ENCODE results near the gene ROBO1. TPM values are rescaled to one million over a fixed set of nuclear protein-coding genes. Genes with fewer than 3 reads are reported as not detected.
A peak's percentile ranks its signal among the peaks of the same experiment; 100 is the strongest.

ROBO1 gene
- total RNA-seq, 1 donor from 2014 or later = 250 TPM

DNA sequence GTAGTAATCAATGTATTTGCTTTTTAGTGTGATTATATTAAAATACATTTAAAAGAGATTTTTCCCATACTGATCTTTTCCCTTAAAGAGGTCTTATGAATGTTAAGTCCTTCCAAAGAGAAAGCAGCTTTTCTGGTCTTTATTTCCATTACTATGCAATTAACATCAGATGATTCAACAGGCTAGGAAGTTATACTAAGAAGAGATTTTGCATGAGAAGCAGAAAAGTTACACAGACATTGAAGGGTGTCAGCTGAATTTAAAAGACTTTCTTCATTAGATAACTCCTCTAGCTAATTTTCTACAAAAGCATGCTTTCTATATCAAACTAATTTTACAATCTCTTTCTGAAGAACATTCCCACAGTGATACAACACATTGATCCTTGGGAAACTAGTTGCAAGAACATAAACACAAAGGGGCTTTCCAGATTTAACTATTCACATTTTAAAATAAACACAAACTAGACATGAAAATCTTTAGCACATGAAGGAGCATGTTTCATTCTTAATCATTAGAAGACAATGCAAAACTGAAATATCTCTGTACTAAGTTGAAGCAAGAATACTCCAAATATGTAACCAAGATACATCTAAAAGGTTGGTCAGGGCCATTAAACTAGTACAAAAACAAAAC, 965.8 kb downstream of the ROBO1 start:
- Mint-ChIP-seq H3K4me1 (ENCODE audit: unreplicated experiment) (peaks cover 33% of the 10 kb centered on the region), H3K9me3 (ENCODE audit: unreplicated experiment) (no peaks in the 10 kb centered on the region), H3K4me3 (ENCODE audit: unreplicated experiment) (no peak overlapping the region), H3K36me3 (ENCODE audit: low read depth, unreplicated experiment) (no peaks in the 10 kb centered on the region), H3K27ac (ENCODE audit: unreplicated experiment) (peak overlapping the region; percentile 44), H3K27me3 (ENCODE audit: unreplicated experiment) (peaks cover 3% of the 10 kb centered on the region)
- TF ChIP-seq, protein P1, sequence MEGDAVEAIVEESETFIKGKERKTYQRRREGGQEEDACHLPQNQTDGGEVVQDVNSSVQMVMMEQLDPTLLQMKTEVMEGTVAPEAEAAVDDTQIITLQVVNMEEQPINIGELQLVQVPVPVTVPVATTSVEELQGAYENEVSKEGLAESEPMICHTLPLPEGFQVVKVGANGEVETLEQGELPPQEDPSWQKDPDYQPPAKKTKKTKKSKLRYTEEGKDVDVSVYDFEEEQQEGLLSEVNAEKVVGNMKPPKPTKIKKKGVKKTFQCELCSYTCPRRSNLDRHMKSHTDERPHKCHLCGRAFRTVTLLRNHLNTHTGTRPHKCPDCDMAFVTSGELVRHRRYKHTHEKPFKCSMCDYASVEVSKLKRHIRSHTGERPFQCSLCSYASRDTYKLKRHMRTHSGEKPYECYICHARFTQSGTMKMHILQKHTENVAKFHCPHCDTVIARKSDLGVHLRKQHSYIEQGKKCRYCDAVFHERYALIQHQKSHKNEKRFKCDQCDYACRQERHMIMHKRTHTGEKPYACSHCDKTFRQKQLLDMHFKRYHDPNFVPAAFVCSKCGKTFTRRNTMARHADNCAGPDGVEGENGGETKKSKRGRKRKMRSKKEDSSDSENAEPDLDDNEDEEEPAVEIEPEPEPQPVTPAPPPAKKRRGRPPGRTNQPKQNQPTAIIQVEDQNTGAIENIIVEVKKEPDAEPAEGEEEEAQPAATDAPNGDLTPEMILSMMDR (IDR thresholded peaks at IDR 0.05; ENCODE audit: unreplicated experiment) = no peak
- no peak for DNase-seq (ENCODE audit: low spot score)

DNA sequence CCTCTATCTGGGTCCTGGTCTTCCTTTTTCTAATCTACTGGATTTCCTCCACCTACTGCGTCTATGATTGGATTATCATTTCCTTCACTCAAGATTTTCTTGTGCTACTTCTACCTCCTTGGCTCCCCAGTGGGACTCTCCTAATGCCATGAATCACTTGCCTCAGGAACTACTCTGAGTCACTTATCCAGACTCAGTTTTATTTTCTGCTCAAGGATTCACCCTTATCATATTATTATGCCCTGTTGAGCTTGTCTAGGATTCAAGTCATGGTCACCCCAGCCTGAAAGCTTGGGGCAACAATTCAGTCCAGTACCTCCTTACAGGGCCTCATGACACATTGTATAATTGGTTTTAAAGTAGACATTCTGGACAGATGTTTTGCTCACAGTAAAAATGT, 968.1 kb downstream of the ROBO1 start:
- Mint-ChIP-seq H3K36me3 (ENCODE audit: low read depth, unreplicated experiment) (no peaks in the 10 kb centered on the region), H3K9me3 (ENCODE audit: unreplicated experiment) (no peaks in the 10 kb centered on the region), H3K27me3 (ENCODE audit: unreplicated experiment) (peaks cover 3% of the 10 kb centered on the region), H3K4me1 (ENCODE audit: unreplicated experiment) (peaks cover 41% of the 10 kb centered on the region), H3K27ac (ENCODE audit: unreplicated experiment) (no peak overlapping the region), H3K4me3 (ENCODE audit: unreplicated experiment) (no peak overlapping the region)
- DNase-seq (ENCODE audit: low spot score) = no peak
- TF ChIP-seq, protein P1 (IDR thresholded peaks at IDR 0.05; ENCODE audit: unreplicated experiment) = no peak

DNA sequence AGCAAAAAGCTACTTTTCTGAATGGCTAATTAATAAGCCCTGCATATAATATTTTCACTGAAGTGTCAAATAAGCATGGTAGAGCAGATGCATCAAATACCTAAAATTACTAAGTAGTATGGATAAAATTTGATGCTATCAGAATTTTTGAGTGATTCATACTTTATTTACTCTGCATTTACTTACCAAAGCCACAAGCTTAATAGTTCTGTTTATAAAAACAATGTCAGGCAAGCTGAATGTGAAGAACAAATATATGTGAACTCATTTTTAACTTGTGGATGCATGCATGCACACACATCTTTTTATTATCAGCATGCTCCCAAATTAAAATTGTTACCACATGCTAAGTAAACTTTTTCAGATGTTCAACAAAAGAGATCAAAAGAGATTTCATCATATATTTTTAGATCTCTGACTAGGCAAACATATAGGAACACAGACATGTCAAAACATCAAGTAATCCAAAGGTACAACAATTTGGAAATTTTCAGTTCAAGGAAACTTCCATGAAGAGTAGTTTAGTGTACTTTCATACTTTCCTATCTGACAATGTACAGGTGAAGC, 969.4 kb downstream of the ROBO1 start:
- TF ChIP-seq, protein P1 (IDR thresholded peaks at IDR 0.05; ENCODE audit: unreplicated experiment) = no peak
- DNase-seq (ENCODE audit: low spot score) = no peak
- Mint-ChIP-seq H3K4me1 (ENCODE audit: unreplicated experiment) (peaks cover 33% of the 10 kb centered on the region), H3K27ac (ENCODE audit: unreplicated experiment) (no peak overlapping the region), H3K9me3 (ENCODE audit: unreplicated experiment) (no peaks in the 10 kb centered on the region), H3K27me3 (ENCODE audit: unreplicated experiment) (peaks cover 3% of the 10 kb centered on the region), H3K36me3 (ENCODE audit: low read depth, unreplicated experiment) (no peaks in the 10 kb centered on the region), H3K4me3 (ENCODE audit: unreplicated experiment) (no peak overlapping the region)

DNA sequence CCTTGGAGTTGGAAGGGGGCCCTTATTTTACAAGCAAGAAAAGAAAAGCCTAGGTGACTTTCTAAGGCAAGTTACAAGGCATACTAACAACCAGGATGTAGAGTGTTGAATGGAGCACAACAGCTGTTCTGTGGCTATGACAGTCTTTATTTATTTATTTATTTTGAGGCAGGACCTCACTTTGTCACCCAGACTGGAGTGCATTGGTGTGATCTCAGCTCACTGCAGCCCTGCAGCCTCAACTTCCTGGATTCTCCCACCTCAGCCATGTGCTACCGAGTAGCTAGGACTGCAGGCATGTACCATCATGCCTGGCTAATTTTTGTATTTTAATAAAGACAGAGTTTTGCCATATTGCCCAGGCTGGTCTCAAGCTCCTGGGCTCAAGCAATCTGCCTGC, 973.4 kb downstream of the ROBO1 start:
- no peak overlapping the region for H3K4me3 Mint-ChIP-seq (ENCODE audit: unreplicated experiment)
- TF ChIP-seq, protein P1 (IDR thresholded peaks at IDR 0.05; ENCODE audit: unreplicated experiment) = no peak
- no peak for DNase-seq (ENCODE audit: low spot score)
- no peak overlapping the region for H3K27ac Mint-ChIP-seq (ENCODE audit: unreplicated experiment)
- H3K27me3 Mint-ChIP-seq (ENCODE audit: unreplicated experiment) = peaks cover under 1% of the 10 kb centered on the region
- no peaks in the 10 kb centered on the region for H3K36me3 Mint-ChIP-seq (ENCODE audit: low read depth, unreplicated experiment)
- H3K4me1 Mint-ChIP-seq (ENCODE audit: unreplicated experiment) = peaks cover 22% of the 10 kb centered on the region
- H3K9me3 Mint-ChIP-seq (ENCODE audit: unreplicated experiment) = no peaks in the 10 kb centered on the region

DNA sequence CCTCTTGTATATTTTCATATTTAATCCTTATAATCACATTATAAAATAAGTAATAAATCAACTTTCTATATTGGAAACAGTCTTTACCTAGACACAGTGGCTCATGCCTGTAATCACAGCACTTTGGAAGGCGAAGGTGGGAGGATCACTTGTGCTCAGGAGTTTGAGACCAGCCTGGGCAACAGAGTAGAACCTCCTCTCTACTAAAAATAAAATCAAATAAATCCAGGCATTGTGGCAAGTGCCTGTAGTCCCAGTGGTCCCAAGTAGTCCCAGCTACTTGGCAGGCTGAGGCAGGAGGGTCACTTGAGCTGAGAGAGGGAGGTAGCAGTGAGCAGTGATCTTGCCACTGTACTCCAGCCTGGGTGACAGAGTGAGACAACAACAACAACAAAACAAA, 975.1 kb downstream of the ROBO1 start:
- TF ChIP-seq, protein P1 (IDR thresholded peaks at IDR 0.05; ENCODE audit: unreplicated experiment) = no peak
- DNase-seq (ENCODE audit: low spot score) = no peak
- Mint-ChIP-seq H3K36me3 (ENCODE audit: low read depth, unreplicated experiment) (no peaks in the 10 kb centered on the region), H3K27ac (ENCODE audit: unreplicated experiment) (no peak overlapping the region), H3K4me1 (ENCODE audit: unreplicated experiment) (peaks cover 22% of the 10 kb centered on the region), H3K4me3 (ENCODE audit: unreplicated experiment) (no peak overlapping the region), H3K27me3 (ENCODE audit: unreplicated experiment) (no peaks in the 10 kb centered on the region), H3K9me3 (ENCODE audit: unreplicated experiment) (no peaks in the 10 kb centered on the region)

Measured in endothelial cell (in vitro differentiated cells).